Fibroblast of lung (primary cell): ENCODE data around the gene ANXA9.

Experiments used
- EZH2 ChIP-seq: IDR thresholded peaks from 2 replicates; pipeline ENCODE4 v1.5.1; 2012; ENCODE audit warnings: low read length, control low read depth, mild to moderate bottlenecking; ENCODE audit errors: missing control alignments
- TF ChIP-seq, protein P1 (sequence below), 2 donors: IDR thresholded peaks in 1 of 2; conservative IDR thresholded peaks in 1 of 2; 1 replicate in 1 of 2; 2 replicates in 1 of 2; pipeline ENCODE4 v1.5.1; 2011 to 2012; ENCODE audit warnings: low read length in 2 of 2, control low read depth in 1 of 2, inconsistent platforms in 1 of 2, low read depth in 1 of 2, mild to moderate bottlenecking in 1 of 2

DNA sequence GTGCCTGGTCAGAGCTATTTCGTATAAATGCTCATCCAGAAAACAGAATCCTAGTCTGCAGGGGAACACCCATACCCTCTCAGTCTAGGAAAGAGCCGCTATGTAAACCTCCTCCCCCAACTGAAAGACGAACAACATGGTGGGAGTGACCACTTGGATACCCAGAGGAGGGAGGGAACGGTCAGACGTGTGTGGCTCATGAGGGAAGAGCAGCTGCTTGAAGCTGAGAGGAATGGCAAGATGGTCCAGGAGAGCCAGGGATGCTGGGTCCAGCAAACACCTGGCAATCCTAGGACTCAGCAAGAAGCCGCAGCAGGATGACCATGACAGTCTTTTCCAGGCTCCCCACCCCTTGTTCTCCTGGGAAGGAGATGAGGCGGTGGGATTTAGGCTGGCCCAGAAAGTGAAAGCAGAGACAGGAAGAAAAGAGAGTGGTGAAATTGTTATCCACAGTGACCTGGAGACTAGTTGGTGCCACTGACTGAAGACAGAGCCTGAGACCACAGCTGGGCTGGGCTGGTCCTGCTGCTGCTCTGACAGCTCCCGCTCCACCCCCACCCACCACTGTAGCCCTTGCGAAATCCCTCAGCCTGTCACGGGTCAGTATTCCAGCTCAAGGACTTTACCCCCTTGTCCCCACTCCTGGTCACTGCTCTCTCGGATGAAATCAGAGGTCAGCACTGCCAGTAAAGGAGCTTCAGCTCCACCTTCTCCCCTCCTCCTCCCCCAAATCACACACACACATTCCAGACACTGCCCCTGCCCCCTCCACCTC, 11.1 kb upstream of the ANXA9 start:
- TF ChIP-seq, protein P1, sequence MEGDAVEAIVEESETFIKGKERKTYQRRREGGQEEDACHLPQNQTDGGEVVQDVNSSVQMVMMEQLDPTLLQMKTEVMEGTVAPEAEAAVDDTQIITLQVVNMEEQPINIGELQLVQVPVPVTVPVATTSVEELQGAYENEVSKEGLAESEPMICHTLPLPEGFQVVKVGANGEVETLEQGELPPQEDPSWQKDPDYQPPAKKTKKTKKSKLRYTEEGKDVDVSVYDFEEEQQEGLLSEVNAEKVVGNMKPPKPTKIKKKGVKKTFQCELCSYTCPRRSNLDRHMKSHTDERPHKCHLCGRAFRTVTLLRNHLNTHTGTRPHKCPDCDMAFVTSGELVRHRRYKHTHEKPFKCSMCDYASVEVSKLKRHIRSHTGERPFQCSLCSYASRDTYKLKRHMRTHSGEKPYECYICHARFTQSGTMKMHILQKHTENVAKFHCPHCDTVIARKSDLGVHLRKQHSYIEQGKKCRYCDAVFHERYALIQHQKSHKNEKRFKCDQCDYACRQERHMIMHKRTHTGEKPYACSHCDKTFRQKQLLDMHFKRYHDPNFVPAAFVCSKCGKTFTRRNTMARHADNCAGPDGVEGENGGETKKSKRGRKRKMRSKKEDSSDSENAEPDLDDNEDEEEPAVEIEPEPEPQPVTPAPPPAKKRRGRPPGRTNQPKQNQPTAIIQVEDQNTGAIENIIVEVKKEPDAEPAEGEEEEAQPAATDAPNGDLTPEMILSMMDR (conservative IDR thresholded peaks at IDR 0.05 in 1 of 2, IDR thresholded peaks at IDR 0.05 in 1 of 2; ENCODE audit: low read depth in 1 of 2, low read length in 2 of 2) = no peak
- no peak for TF ChIP-seq EZH2
